HCEC 1CT (cell line): Measurements from ENCODE around the gene RNH1.

ENCODE experiments used
- DNase-seq: peaks from one replicate; pipeline ENCODE4 v3.0.0-alpha.2; 2017

The RNH1 gene

DNA sequence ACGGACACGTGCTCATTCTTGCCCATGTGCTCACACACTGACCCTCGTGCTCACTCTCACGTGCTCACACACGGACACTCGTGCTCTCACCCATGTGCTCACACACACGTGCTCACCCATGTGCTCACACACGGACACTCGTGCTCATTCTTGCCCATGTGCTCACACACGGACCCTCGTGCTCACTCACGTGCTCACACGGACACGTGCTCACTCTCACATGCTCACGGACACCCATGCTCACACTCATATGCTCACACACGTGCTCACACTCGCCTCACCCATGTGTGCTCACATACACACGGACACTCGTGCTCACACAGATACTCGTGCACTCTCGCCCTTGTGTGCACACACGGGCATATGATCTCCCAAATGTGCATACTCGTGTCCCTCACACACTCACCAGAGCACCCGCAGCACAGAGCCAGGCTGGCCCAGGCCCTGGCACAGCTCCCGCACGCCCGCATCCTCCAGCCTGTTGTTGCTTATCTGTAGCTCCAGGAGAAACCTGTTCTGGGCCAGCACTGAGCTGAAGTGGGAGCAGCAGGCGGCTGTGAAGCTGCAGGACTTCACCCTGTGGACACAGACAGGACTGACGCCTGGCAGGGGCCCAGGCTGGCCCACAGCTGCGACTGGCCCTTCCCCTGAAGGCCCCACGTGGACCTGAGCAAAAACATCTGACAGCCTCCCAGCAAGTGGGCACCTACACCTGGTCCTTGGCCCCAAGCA is 9.3 kb downstream of the RNH1 start:
- no peak for DNase-seq

- no peak for DNase-seq
These were observed 10.0 kb downstream of the RNH1 start for GRCh38 chr11:496834-497564.

GRCh38 chr11:495537-495931 is 11.5 kb downstream of the RNH1 start:
- no peak for DNase-seq

DNA sequence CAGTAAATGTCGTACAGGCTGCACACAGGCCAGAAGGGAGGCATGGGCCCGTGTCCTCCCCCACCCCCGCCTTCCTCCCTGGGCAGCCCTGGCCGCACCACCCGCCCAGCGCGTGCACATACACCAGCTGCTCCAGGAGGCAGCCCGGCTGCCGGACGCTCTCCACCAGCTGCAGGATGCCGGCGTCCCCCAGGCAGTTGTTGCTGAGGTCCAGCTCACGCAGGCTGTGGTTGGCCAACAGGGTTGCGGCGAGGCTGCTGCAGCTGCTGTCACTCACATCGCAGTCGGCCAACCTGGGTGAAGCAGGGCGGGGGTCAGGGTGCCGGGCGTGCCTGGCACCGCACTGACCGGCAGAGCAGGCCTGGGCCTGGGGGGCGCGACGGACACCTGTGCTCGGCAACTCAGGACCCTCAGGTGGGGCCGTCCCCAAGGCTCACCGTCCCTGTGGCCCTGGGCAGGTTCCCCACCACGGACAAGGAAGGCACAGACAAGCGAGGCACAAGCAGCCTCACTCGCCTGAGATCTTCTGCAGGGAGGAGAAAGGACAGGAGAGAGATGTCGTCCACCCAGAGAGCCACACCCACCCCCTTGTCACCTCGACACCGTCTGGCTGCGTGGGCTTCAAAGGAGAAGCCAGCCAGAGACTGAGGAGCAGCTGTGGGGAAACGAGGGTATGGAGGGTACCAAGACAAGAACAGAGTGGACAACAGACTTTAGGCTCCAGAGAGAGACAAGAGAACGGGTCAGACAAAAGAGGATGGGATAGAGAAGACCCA is 12.1 kb downstream of the RNH1 start:
- DNase-seq = no peak

- DNase-seq = no peak
These were observed 14.4 kb downstream of the RNH1 start for GRCh38 chr11:492427-493226.

GRCh38 chr11:491358-491757 is 15.7 kb downstream of the RNH1 start:
- DNase-seq = no peak

- no peak for DNase-seq
These were observed 16.1 kb downstream of the RNH1 start for GRCh38 chr11:490930-491260.

- no peak for DNase-seq
These were observed 16.7 kb downstream of the RNH1 start for GRCh38 chr11:490186-490929.

GRCh38 chr11:489610-490185 is 17.3 kb downstream of the RNH1 start:
- no peak for DNase-seq

- no peak for DNase-seq
These were observed 18.1 kb downstream of the RNH1 start for GRCh38 chr11:488992-489391.

GRCh38 chr11:488579-488978 is 18.5 kb downstream of the RNH1 start:
- DNase-seq = no peak

- DNase-seq = no peak
These were observed 19.0 kb downstream of the RNH1 start for GRCh38 chr11:488062-488461.

DNA sequence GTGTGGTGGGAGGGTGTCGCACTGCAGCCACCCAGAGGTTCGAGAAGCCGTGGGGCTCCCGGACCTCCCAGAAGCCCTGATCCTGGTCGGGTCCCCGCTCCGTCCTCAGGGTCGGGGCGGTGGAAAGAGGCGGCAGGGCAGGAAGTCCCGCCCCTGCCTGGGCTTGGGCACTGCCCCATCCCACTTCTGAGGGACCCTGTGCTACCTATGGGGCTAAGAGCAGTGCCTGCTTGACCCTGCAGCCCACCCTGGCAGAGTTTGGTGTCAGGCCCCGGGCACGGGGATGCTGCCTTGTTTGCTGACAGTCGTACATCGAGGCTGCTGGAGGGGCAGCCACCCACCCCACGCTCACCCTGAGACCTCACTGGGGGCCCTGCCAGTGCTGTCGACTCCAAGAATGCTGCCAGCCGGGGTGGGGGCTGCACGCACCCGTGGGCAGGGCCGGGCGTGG is 19.4 kb downstream of the RNH1 start:
- DNase-seq = no peak

DNA sequence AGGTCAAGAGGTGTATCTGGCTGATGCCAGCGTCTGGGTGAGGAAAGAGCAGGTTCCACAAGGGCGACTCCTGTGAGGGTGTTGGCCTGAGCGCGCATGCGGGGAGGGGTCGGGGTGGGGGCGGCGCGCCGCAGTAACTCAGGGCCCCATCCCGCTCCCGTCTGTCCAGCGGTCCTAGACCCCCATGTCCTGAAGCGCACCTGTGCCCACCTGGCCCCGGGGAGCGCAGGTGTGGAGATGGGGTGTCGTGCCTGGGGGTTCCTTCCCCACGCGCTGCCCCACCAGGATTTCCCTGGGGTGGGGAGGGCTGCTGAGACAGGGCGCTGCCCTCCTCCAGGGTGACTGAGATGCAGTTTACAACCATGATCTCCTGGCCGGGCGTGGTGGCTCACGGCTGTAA is 20.9 kb downstream of the RNH1 start:
- no peak for DNase-seq

DNA sequence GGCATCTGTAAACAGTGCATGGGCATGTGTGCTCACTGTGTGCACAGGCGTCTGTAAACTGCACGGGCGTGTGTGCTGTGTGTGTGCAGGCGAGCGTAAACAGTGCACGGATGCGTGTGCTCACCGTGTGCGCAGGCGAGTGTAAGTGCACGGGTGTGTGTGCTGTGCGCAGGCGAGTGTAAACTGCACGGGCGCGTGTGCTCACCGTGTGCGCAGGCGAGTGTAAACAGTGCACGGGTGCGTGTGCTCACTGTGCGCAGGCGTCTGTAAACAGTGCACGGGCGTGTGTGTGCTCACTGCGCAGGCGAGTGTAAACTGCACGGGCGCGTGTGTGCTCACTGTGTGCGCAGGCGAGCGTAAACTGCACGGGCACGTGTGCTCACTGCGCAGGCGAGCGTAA is 22.4 kb downstream of the RNH1 start:
- no peak for DNase-seq

DNA sequence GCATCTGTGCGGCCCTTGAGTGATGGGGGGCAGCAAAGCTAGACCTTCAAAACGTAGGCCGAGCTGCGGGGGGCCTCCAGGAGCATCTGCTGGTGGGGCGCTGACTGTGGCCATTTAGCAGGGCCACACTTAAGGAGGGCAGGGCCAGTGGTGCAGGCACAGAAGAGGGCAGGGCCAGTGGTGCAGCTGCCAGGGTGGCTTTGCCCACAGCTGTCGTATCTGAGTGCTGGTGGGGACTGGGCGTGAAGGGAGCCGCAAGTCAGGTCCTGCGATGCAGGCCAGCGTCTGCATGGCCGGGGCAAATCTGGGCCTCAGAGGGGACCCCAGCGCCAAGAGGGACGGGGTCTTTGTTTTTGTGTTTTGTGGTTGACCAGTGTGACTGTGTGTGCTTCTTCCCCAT is 27.7 kb downstream of the RNH1 start:
- DNase-seq = no peak

DNA sequence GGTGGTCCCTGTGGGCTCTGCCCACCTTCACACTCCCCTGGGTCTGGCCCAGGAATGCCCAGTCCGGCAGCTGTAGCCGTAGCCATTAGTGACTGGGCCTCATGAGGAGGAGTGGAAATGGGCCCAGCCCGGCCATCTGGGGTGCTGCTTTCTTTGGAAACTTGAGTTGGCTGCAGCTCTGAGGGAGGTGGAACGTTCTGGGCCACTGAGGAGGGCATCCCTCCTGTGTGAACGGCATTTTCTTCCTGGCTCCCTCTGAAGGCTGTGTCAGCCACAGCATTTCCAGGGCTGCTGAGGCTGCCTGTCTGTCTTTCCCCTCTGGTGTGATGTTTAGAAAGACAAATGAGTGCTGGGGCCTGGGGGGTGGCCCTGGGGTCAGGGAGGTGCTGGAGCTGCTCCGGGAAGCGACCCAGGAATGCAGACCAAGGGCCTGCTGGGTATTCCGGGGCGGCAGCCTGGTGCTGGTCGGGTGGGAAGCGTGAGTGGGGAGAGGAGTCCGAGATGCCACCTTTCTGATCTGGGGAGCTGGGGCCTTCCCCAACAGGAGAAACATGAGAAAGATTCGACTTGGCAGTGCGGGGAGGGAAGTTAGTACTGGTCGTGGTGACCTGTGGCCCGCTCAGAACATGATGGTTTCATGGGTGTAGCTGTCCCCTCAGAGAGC is 29.9 kb downstream of the RNH1 start:
- no peak for DNase-seq

DNA sequence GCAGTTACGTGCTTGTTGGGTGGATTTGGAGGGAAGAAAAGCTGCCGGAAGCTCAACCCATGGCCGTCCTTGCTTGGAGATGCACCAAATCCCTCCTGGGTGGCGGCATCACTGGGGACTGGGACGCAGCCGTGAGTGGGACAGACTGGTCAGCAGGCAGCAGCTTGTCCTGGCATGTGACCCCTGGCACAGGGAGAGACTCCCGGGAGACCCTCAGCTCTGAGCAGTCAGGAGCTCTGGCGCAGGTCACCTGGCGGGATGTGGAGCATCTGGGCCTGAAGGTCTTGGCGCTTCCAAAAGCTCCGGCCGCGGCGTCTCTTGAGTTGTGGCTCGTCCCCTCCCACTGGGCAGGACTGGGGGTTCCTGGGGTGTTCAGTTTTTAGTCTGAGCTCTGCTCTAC is 30.6 kb downstream of the RNH1 start:
- no peak for DNase-seq

DNA sequence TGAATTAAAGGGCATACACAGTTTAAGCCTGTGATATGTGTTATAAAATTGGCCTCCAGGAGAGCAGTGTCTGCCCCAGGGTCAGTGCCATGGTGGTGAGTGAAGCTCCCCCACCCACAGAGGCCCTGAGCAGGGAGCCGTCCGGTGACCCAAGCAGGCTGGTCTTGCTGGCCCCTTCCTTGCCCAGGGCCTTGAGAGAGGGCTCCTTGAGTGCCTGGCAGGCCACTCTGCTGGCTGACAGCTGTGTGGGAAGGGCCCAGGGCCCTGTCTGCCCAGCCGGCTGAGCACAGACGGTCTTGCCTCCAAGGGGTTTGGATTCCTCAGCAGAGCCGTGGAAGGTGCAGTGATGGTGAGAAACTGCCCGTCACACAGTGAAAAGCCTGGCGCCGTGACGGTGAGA is 31.1 kb downstream of the RNH1 start:
- no peak for DNase-seq

DNA sequence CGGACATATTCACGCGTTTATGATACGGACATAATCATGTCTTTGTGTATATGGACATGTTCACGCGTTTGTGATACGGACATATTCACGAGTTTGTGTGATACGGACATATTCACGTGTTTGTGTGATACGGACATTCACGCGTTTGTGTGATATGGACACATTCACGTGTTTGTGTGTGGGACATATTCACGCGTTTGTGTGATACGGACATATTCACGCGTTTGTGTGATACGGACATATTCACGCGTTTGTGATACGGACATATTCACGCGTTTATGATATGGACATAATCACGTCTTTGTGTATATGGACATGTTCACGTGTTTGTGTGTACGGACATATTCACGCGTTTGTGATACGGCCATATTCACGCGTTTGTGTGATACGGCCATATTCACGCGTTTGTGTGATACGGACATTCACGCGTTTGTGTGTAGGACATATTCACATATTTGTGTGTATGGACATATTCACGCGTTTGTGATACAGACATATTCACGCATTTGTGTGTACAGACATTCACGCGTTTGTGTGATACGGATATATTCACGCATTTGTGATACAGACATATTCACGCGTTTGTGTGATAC is 32.0 kb downstream of the RNH1 start:
- DNase-seq = no peak
